Aorta (tissue), 5 donors: ENCODE results near the gene ANKRD13C. TPM values are rescaled to one million over a fixed set of nuclear protein-coding genes. Genes with fewer than 3 reads are reported as not detected.

Experiments
- ATAC-seq: fragments of 200-7000 bp; cut with Tn5 transposase; one replicate; pipeline ENCODE4 v1.9.1; 2022; ENCODE audit warnings: moderate library complexity; ENCODE audit not compliant: low FRiP score
- DNase-seq, 2 donors: peaks; one replicate each; pipeline ENCODE4 v3.0.0-alpha.2; 2020
- H3K27ac ChIP-seq, 2 donors: one replicate each; pipeline ENCODE4 v1.5.1; 2013; ENCODE audit warnings: low read length in 2 of 2, mild to moderate bottlenecking in 2 of 2, moderate library complexity in 2 of 2, control low read depth in 1 of 2, inconsistent platforms in 1 of 2, low read depth in 1 of 2
- H3K27me3 ChIP-seq, 2 donors: one replicate each; pipeline ENCODE4 v1.6.1; 2013; ENCODE audit warnings: control low read depth in 1 of 2, low read length in 1 of 2, mild to moderate bottlenecking in 1 of 2, moderate library complexity in 1 of 2; ENCODE audit not compliant: insufficient read depth in 2 of 2, control insufficient read depth in 1 of 2
- H3K36me3 ChIP-seq, 2 donors: one replicate each; pipeline ENCODE4 v1.6.1; 2013; ENCODE audit warnings: control low read depth in 1 of 2, low read length in 1 of 2, mild to moderate bottlenecking in 1 of 2; ENCODE audit not compliant: insufficient read depth in 2 of 2, control insufficient read depth in 1 of 2
- H3K4me1 ChIP-seq, 2 donors: one replicate each; pipeline ENCODE4 v1.6.1; 2013; ENCODE audit warnings: low read length in 2 of 2, control low read depth in 1 of 2, mild to moderate bottlenecking in 1 of 2, moderate library complexity in 1 of 2; ENCODE audit not compliant: insufficient read depth in 2 of 2, control insufficient read depth in 1 of 2
- H3K4me3 ChIP-seq, 2 donors: one replicate each; pipeline ENCODE4 v1.5.1; 2013; ENCODE audit warnings: low read length in 2 of 2, control low read depth in 1 of 2, mild to moderate bottlenecking in 1 of 2
- H3K9me3 ChIP-seq: one replicate; pipeline ENCODE4 v1.6.1; 2013; ENCODE audit warnings: mild to moderate bottlenecking, low read length; ENCODE audit not compliant: control insufficient read depth
- WGBS, 2 donors: extraction: QIAGEN DNeasy Blood & Tissue Kit; methylation state at CpG; one replicate each; pipeline ENCODE4 v1.1.7; 2013; 5-methylcytosine and 5-hydroxymethylcytosine counted together
- intact Hi-C, 2 donors: fragments of 100-400 bp; cut with DNase I; formaldehyde crosslinking; loops; one replicate each; pipeline versions ENCODE4 v1.14.2 to v1.15.0; 2022
- polyA plus RNA-seq, 2 donors: library from polyadenylated mRNA; stranded (reverse); fragments of 200-250 nt; gene quantifications; one replicate each; pipeline ENCODE4 v1.2.3, GENCODE V29; 2013
- total RNA-seq, 2 donors: library from RNA; stranded (reverse); fragmentation: NEBNext Ultra II Directional; extraction: Animal tissue kit (Norgen Biotek cat#: 25700); gene quantifications; one replicate each; pipeline ENCODE4 v1.2.1, GENCODE V29; 2021
- donor health status: healthy with polysubstance abuse.
- donor health status: Bipolar disorder and iron deficiency.
- donor health status: DM: no; HTN: no; CAD: no.
- donor health status: DM: no; HTN: no; CAD: no.
- donor health status: DM: yes; HTN: yes; CAD: no.

Gene ANKRD13C
- total and polyA plus RNA-seq, 4 donors, result 5.6 to 28.3 (median 19.4) TPM

DNA sequence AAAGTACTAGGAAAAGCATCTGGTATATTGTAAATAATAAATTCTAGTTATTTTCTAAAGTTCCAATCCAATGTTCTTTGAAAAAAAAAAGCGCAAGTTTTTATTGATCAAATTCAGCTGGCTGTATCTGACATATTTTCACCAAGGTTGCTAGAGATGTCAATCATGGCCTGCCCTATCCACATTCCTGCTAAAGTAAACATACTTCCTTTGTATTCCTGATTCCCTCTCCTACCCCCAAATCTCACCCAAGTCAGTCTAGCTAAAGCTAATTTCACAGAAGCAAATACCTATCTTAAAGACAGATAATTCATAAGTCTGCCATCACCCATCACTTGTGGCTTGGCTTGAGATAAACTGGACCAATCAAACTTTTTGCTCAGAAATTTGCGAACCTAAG lies 21.3 kb downstream of the ANKRD13C start:
- intact Hi-C loops, result no loop called here
- H3K36me3 ChIP-seq, result peaks cover 0 to 2% of the 10 kb centered on the region in 2 donors
- WGBS, 2 donors, result 97 to 99% methylated on average over 2 of the region's 2 CpGs

DNA sequence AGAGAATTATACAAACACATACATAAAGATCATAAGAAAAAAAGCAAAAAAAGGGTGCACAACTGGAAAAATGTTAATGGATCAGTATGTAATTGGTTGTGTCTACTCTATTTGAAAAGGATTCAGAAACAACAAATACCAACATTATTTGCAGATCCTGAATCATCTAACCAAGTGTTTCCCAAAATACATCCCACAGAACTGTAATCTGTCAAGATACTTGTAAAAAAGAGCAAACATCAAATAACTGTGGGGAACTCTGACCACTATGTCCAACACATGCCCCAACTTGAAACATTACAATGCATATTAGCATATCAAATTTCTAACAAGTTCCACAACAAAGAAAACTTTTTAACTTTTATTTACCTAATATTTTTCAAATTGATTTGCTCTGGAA lies 22.6 kb downstream of the ANKRD13C start:
- no peak overlapping the region for H3K4me3 ChIP-seq
- H3K9me3 ChIP-seq, result no peaks in the 10 kb centered on the region
- no peak for ATAC-seq
- no peak overlapping the region for H3K27ac ChIP-seq
- H3K36me3 ChIP-seq, result peaks cover 0 to 2% of the 10 kb centered on the region in 2 donors
- H3K4me1 ChIP-seq, result no peaks in the 10 kb centered on the region
- intact Hi-C loops, result no loop called here
- no peak for DNase-seq
- no peaks in the 10 kb centered on the region for H3K27me3 ChIP-seq

More for the DNA sequence above, 21.3 kb downstream of the ANKRD13C start:
- Histone ChIP-seq H3K4me3 (no peak overlapping the region), H3K9me3 (no peaks in the 10 kb centered on the region), H3K27me3 (no peaks in the 10 kb centered on the region), H3K4me1 (no peaks in the 10 kb centered on the region), H3K27ac (no peak overlapping the region)
- DNase-seq (no peak), ATAC-seq (no peak)

DNA sequence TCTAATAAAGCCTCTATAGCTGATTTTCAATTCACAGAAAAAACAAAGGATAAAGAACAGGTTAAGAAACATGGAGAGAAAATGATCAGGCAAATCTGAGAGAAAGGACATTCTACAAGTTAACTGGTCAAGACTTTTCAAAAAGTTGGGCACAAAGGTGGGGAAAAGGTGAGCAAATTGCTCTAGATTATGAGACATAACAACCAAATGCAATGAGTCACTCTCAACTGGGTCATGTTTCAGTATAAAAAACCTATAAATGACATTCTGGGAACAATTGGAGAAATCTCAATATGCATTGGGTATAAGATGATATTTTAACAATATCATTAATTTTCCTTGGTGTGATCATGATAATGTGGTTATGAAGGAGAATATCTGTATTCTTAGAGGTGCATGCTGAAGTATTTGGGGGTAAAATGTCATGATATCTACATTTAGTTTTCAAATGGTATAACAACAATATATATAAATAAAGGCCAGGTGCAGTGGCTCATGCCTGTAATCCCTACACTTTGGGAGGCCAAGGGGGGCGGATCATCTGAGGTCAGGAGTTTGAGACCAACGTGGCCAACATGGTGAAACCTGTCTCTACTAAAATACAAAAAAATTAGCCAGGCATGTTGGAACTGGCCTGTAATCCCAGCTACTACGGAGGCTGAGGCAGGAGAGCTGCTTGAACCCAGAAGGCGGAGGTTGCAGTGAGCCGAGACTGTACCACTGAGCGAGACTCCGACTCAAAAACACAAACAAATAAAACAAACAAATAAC lies 27.0 kb downstream of the ANKRD13C start:
- Histone ChIP-seq H3K9me3 (no peaks in the 10 kb centered on the region), H3K4me1 (no peaks in the 10 kb centered on the region), H3K36me3 (no peaks in the 10 kb centered on the region), H3K27me3 (no peaks in the 10 kb centered on the region), H3K4me3 (no peak overlapping the region), H3K27ac (no peak overlapping the region)
- ATAC-seq (no peak), DNase-seq (no peak)
- intact Hi-C loops, result no loop called here
- WGBS, 2 donors, result 94 to 97% methylated on average over 7 of the region's 7 CpGs

DNA sequence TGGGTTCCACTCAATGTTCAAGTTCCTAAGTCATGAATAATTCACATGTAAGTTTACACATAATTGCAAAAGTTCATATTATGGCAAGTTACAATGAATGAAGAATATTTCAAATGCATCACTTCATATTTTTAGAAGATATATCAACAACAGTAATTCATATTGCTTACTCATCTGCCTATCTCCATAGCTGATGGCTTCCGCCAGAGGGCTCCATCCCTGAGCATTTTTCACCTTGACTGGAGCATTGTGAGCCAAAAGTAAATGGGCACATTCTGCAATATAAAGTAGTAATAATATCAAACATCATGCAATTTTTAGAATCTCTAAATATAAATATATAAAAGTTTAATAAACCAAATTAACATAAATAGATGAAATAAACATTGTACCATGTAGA lies 29.8 kb downstream of the ANKRD13C start:
- ATAC-seq (no peak), DNase-seq (no peak)
- H3K36me3 ChIP-seq, result no peaks in the 10 kb centered on the region
- H3K27ac ChIP-seq, result no peak overlapping the region
- H3K4me3 ChIP-seq, result no peak overlapping the region
- WGBS, 2 donors, result 94 to 97% methylated on average over 1 of the region's 1 CpG
- H3K27me3 ChIP-seq, result no peaks in the 10 kb centered on the region
- intact Hi-C loops, result no loop called here
- H3K4me1 ChIP-seq, result no peaks in the 10 kb centered on the region
- no peaks in the 10 kb centered on the region for H3K9me3 ChIP-seq

DNA sequence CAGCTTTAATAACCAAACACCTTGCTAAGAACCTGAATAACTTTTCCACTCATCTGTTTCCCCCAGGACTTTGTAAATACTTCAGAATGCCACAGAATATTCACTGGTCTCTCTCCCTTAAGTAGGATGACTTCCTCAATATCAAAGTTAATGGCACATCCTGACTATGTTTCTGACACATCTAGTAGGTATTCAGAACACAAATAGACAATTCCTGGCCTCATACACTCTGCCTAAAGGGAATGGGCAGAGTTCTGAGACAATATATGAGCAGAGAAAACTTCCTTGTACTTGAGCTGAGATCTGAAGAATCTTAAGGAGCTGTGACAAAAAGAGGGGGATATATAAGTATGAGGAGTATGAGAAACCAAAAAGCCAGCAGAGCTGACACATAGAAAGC lies 34.8 kb downstream of the ANKRD13C start:
- no peak for ATAC-seq
- intact Hi-C loops, result no loop called here
- H3K9me3 ChIP-seq, result no peaks in the 10 kb centered on the region
- H3K4me3 ChIP-seq, result no peak overlapping the region
- H3K27me3 ChIP-seq, result no peaks in the 10 kb centered on the region
- H3K4me1 ChIP-seq, result no peaks in the 10 kb centered on the region
- no peak overlapping the region for H3K27ac ChIP-seq
- DNase-seq, result no peak
- H3K36me3 ChIP-seq, result no peaks in the 10 kb centered on the region

DNA sequence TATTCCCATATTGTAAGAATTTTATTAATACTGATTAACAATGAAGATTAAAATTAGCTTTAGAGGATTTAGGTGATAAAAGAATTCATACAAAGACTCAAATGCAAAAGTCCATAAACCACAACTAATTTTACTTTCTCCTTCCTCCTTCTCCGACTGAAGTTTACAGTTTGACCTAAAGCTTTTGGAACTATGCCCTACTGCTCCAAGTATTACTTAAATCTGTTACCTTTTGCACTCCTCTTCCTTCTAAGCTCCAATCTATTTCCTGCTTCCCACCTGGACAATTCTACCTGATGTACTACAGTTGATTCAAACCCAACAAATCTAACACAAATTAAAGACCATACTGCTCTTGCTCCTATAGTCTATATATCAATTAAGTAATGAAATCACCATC lies 36.3 kb downstream of the ANKRD13C start:
- H3K9me3 ChIP-seq, result no peaks in the 10 kb centered on the region
- no peaks in the 10 kb centered on the region for H3K36me3 ChIP-seq
- no peaks in the 10 kb centered on the region for H3K27me3 ChIP-seq
- H3K4me3 ChIP-seq, result no peak overlapping the region
- DNase-seq (no peak), ATAC-seq (no peak)
- no peaks in the 10 kb centered on the region for H3K4me1 ChIP-seq
- intact Hi-C loops, result no loop called here
- 64 to 76% methylated on average over 1 of the region's 1 CpG for WGBS, 2 donors
- H3K27ac ChIP-seq, result no peak overlapping the region

DNA sequence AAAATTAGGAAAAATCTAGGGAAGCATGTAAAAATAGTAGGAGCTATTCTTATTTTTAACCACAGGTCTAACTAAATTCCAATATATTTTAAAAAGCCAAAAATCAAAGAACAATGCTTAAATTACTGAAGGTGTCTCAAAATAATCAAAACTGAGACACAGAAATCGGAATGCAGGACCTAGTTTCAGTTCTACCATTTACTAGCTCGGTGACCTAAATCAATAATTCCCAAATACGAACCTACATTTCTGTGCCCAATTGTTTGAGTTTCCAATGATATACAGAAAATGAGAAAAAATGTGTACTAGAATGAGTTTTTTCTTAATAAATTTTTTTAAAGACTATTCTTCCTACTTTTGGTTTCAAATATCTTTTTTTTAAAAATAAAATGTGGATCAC lies 37.4 kb downstream of the ANKRD13C start:
- intact Hi-C loops, result no loop called here
- H3K36me3 ChIP-seq, result no peaks in the 10 kb centered on the region
- H3K27me3 ChIP-seq, result no peaks in the 10 kb centered on the region
- no peak overlapping the region for H3K27ac ChIP-seq
- H3K4me3 ChIP-seq, result no peak overlapping the region
- no peaks in the 10 kb centered on the region for H3K9me3 ChIP-seq
- DNase-seq, result no peak
- WGBS, 2 donors, result 93% methylated on average over 3 of the region's 3 CpGs
- ATAC-seq, result no peak
- no peaks in the 10 kb centered on the region for H3K4me1 ChIP-seq

DNA sequence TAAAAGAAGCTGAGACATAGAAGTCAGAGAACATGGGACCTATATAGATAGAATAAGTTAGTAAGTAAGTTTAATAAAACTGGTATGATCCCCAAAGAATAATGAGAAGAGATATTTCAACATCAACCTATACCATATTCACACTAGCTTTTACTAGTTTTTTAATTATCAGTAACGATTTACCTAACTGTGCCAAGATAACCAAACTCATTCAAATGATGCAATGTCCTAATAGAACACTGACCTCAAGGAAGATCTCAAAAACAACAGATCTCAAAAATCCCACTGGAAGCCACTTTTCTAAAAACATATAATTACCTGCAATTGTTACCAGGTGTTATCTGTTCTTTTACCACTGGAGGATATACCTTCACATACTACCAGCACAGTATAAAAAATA lies 38.7 kb downstream of the ANKRD13C start:
- no peak for DNase-seq
- no peaks in the 10 kb centered on the region for H3K27me3 ChIP-seq
- no peaks in the 10 kb centered on the region for H3K4me1 ChIP-seq
- intact Hi-C loops, result no loop called here
- no peak overlapping the region for H3K4me3 ChIP-seq
- ATAC-seq, result no peak
- H3K9me3 ChIP-seq, result no peaks in the 10 kb centered on the region
- H3K36me3 ChIP-seq, result no peaks in the 10 kb centered on the region
- 83 to 96% methylated on average over 1 of the region's 1 CpG for WGBS, 2 donors
- no peak overlapping the region for H3K27ac ChIP-seq

DNA sequence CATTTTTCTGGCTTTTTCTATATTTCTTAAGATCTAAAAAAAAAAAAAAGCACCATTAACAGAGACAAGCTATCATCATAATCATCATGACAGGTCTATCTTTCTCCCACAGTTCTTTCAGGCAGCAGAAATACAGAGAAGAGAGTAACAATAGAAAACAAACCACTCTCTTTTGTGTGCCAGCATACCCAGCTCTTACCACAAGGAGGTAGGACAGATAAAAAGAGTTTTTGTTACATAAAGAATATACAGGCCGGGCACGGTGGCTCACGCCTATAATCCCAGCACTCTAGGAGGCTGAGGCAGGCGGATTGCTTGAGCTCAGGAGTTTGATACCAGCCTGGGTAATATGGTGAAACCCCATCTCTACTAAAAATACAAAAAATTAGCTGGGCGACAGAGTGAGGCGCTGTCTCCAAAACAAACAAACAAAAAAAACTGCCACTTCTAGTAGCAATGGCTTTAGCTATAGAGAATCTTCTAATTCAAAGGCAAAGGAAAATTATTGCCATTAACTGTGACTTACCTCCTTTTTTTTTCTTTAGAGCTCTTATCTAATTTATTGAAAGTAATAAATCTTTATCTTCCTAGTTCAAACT lies 39.7 kb downstream of the ANKRD13C start:
- Histone ChIP-seq H3K36me3 (no peaks in the 10 kb centered on the region), H3K4me1 (no peaks in the 10 kb centered on the region), H3K27me3 (no peaks in the 10 kb centered on the region), H3K4me3 (no peak overlapping the region), H3K27ac (no peak overlapping the region), H3K9me3 (no peaks in the 10 kb centered on the region)
- WGBS, 2 donors, result 73 to 81% methylated on average over 6 of the region's 6 CpGs
- ATAC-seq, result no peak
- DNase-seq, result no peak
- intact Hi-C loops, result no loop called here
